ENCODE results near the gene NUP188.

The NUP188 gene

DNA sequence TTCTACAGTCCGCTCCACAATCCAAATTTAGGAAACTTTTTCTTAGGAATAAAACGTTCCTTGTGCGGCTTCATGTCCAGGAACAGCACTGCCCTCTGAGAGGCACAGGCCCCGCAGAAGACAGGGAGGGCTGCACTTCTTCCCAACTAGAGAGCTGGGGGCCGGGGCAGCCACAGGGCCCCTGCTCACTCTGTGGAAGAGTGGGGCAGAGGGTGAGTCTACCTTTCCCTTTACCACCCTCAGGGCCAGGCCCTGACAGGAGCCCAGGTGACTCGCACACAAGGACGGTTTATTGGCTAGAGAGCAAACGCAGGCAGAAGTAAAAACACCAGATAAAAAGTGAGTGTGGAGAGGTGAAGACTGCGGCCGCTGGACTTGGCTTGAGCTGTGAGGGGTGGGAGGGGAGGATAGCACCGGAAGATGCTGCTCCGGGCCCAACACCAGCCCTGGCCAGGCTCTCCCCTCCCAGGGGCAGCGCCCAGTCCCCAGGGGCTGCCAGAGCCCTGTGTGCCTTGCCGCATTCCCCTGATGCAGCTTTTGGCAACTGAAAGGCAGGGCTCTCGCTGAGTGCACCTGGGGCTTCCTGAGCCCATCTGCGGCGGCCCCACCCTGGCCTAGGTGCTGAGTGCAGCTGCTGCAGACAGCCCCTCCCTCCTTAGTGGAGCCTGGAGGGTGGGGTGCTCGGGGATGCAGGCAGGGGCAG is 60.4 kb downstream of the NUP188 start:
- DNase-seq = no peak

DNA sequence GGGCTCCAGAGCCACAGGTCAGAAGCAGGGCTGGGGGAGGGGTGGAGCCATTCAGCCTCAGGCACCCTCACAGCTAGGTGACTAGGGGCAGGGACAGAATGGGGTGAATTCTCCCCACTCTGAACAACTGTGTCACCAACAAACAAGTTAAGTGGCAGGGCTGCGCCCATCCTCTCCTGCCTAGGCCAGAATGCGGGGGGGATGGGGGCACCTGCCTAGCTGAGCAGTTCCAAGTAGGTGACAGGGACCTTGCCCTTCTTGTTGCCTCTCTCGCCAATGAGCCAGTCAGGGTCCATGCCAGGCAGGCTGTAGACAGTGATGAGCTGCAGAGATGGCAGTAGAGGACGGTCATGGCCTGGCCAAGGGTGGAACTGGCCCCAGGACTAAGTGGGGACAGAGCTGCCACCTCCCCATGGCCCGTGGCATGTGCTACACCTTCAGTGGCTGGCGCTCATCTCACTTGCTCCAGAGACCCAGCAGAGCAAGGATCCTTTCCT is 61.0 kb downstream of the NUP188 start:
- no peak for DNase-seq

DNA sequence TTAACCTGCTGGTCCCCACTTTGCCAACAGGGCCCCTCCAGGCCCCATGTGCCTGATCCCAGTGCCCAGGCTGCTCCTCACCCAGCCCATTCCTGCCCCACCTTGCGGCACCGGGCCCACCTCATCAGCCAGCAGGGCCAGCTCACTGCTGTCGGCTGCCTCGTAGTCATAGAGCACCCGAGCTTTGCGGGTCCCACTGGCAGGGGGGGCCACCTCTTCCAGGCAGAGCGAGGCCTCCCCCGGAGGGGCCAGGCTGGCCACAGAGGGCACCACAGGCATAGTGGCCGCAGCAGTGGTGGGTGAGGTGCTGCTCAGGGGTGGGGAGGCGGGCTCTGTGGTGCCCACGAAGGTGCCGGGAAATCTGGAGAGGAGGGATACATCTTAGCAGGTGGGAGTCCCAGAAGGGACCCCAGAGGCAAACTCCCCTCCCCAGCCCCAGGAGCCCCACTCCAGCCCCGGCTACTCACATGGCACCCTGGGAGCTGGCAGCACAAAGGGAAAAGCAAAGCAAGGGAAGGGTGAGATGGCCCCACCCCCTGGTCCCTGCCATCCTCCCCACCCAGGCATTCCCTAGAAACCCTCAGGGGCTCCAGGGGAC is 61.6 kb downstream of the NUP188 start:
- DNase-seq = no peak

DNA sequence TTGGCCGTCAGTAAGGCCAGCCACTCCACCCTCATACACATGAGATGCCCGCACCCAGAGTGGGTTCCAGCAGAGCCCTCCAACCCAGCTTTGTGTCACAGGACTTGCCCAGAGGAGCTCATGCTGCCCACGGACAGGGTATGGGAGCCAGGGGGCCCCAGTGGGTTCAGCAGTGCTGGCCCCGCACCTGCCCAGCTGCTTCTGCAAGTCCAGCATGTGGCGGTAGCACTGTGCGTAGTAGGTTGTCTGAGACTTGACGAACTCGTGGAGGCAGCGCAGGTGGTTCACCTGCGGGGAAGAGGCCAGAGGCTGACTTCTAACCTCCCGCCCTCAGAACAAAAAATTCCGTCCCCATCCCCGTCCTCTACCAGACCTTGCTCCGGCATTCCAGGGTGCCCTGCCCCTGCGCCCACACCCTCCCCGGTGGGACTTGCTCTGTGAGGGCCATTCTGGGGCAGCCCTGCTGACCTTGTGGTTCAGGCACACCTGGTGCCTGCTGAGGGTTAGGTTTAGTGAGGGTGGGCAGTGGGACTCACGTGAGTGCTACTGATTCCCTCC is 62.2 kb downstream of the NUP188 start:
- no peak for DNase-seq

DNA sequence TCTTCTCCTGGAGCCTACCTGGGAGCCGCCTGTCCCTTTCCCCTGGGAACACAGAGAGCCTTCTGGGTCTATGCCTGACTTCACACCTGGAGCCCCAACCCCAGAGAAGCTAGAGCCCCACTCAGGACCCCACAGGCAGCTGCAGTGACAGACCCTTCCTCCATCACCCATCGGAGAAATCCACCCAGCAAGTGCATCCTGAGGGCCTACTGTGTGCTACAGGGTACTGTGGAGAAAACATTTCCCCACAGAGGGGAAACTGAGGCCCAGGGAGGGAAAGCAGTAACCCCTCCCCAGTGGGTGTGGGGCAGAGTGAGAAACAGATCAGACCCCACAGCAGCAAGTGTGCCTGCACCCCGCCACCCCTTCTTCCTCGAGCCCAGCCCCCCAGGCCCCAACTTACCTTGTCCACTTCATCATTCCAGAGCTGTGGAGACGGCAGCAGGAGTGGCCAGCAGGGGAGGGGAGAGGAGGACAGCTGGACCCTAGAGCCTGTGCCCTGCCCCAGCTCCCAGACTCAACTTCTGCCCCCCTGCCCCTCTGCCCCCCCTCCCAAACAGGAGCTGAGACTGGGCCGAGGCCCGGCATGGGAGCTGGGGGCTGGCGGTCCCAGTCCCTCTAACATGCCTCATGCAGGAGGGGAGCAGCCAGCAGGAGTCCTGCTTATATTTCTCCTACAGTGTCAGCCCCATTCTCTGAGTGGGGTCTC is 62.9 kb downstream of the NUP188 start:
- DNase-seq = no peak

DNA sequence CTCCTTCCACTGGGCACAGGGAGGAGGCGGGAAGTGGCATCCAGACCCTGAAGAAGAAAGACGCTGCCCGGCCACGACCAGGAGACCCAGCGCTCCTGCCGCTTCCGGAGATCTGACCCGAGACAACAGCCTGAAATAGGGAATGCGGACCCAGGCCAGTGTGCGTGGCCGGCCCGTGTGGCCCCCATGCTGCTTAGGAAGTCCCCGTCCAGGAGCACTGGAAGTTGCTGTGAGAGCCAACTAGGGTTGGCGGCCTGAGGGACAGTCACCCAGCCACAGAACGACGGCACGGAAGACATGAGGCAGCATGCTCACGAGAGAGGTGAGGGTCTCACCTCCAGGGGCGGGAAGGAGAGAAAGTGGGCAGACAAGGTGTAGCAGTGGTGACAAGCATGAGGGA is 63.7 kb downstream of the NUP188 start:
- DNase-seq = no peak

DNA sequence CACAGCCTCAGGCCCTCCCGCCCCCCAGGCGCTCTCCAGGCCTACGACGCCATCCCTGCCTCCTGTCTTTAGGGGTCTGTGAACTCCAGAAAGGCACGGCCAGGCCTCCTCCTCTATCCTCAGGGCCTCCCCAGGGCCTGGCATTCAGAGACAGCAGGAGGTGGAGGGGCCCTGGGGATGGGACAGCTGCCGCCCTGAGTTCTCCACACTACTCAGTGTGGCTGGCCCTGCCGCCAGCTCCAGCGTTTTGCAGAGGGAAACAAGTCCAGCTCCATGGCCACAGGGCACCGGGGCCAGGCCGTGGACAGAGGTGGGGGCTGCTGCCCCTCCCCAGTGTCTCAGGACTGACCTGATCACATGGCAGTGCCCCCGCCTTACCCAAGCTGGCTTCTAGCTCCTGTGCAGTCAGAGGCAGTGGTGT is 64.3 kb downstream of the NUP188 start:
- no peak for DNase-seq

DNA sequence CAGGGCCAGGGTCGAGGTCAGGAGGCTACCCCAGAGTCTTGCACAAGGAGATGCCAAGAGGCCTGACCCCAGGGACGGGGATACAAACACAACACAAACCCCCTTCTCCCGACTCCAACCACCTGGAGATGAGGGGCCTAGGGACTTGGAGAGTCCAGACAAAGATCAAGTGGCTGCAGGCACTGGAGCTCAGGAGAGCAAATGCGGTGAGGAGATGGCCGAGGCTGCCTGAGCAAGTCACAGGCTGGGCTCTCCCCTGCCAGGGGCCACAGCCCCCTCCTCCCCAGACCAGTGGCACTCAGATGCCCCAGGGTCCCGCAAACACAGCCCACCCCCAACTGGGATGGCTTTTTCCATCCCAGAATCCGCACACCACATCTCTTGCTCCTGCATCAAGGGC is 64.8 kb downstream of the NUP188 start:
- DNase-seq = no peak

DNA sequence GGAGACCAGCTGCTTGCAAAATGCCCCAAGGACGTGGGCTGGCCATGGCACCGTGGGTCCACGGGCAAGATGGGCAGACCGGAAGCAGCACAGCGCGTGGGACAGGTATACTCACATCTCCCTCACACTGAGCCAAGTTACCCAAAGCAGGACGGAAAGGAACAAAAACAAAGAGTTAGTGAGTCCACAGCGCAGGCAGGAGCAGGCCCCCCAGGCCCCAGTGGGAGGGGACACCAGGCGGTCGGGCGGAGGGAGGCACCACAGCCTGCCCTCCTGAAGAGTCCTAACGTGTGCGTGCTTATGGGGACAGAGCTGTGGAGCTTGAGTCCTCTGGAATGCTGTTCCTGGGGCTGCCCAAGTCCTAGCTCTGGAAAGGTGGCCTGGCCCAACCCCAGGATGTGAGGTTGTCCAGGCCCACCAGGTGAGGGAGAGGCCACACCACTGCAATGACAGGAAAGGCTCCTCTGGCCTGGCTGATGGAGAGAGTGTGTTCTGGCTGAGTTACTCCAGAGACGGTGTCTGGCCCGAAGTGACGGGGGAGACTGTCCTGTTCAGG is 65.5 kb downstream of the NUP188 start:
- DNase-seq = no peak

DNA sequence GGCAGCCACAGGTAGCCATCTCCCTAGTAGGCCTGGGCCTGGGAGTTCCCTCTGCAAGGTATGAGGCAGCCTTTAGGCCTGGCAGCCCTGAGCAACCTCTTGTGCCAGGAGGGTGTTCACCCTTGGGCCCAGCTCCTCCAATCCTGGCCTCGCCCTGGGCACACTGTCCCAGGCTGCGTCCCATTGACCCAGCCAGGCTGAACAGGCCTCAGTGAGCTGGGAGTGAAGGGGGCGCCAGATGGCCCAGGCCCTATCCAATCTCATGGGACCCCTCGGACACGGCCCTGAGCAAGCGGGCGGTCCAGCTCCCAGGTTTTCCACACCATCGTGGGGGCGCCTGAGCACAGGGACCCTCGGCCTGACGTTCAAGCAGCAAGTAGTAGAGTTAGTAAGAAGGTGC is 66.2 kb downstream of the NUP188 start:
- no peak for DNase-seq

DNA sequence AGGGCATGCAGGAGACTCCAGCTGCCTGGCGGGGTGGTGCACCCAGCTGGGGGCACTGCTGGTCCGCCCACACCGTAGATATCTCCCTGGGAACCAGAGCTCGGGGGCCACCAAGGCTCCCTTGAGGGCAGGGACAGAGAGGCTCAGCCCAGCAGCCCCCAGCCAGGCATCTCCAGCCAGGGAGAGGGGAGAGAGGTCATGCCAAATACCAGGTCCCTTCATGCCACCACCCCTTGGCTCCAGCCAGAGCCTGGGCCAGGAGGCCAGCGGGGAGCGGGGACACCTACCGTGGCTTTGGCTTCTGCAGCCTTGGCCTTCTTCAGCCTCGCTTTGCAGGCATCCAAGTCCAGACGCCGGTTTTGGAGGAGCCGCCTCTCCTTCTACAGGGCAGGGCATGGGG is 66.6 kb downstream of the NUP188 start:
- DNase-seq = no peak

DNA sequence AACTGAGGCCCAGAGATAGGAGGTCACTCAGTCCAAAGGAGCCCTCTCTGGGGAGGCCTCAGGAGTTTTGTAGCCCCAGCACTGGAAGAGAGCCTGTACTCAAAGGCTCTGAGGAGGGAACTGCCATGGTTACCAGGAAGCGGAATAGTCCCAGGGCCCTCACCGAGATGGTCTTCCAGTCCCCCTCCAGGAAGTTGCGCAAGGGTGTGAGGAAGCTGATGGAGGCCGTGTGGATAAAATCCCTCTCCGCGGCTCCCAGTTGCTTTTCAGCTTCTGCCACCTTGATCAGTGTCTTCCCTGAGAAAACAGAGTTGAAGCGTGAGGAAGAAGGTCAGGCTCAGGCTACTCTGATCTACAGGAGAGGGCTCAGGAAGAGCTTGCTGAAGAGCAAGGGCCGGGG is 67.1 kb downstream of the NUP188 start:
- no peak for DNase-seq

DNA sequence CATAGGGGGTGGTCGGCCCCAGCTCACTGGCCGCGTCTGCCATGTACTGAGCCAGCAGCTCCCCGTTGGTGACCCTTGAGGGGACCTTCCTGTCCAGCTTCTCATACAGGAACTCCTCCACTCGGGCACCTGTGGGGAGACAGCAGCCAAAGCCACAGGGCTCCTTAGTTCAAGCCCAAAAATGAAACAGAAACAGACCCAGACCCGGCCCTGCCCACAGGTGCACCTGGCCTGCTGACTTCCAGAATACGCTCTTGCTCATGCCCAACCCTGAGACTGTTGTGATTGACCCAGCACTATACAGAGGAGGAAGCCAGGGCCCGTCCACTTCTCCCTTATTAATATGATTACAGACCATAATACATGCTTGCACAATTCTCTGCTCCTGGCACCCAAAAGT is 73.6 kb downstream of the NUP188 start:
- no peak for DNase-seq

DNA sequence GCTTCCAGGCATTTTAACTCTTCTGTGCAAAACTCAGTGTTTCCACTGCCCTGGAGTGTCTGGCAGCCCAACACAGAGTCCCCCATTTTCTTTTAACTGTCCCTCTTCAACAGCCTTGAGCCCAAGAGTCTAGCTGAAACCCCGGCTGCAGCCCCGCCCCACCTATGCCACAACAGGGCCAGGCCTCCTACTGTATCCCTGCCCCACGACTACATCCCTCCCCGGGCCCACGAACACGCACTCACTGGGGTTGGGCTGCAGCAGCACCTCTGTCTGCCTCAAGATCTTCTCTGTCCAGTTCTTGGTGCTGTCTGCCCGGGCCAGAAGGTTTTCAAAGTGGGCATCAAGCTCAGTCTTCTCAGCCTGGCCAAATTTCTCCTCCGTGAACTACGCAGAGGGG is 74.5 kb downstream of the NUP188 start:
- no peak for DNase-seq

DNA sequence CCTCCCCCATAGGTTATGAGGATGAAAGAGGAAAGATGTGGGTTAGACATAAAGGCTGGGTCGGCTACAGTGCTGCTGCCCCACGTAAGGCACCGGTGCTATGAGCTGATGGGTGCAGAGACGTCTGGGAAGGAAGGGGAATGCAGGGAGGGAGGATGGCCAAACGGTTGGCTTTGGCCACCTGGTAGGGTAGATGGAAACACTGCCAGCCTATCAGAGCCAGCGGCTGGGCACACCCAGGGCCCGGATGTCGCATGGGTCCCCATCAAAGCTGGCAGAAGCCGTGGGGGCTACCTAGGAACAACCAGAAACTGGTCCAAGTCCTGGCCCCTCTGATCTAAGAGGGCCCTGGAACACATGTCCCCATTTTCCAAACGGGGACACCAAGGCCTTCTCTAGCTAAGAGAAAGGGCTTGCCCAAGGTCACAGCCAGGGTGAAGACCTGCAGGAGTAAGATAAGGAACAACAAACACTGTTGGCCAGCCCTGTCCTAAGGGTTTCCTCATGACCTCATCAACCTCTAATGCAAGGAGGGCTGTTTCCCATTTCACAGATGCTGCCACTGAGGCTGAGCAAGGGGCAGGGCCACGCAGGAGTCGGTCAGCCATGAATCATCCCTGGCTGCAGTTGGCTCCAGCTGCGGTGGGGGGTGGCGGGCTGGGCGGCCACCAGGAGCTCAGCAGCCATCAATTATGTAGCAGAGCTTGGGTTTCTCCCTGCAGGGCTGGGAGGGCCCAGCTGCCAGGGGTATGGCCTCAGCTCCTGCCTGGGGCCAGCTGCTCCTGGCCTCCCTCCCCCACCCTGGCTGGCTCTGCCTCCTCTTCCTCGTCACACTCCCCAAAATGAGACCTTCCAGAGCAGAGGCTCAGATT is 75.8 kb downstream of the NUP188 start:
- DNase-seq = no peak

DNA sequence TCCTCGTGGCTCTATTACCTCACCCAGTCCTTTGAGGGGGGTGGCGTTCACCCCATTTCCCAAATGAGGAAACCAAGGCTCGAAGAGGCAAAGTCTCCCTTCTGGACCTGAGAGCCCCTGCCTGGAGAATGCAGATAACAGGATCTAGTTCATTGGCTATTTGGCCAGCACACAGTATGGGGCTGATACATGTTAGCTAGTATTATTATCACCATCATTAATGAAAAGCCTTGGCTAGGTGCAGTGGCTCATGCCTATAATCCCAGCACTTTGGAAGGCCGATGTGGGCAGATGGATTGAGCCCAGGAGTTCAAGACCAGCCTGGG is 76.4 kb downstream of the NUP188 start:
- DNase-seq = no peak

DNA sequence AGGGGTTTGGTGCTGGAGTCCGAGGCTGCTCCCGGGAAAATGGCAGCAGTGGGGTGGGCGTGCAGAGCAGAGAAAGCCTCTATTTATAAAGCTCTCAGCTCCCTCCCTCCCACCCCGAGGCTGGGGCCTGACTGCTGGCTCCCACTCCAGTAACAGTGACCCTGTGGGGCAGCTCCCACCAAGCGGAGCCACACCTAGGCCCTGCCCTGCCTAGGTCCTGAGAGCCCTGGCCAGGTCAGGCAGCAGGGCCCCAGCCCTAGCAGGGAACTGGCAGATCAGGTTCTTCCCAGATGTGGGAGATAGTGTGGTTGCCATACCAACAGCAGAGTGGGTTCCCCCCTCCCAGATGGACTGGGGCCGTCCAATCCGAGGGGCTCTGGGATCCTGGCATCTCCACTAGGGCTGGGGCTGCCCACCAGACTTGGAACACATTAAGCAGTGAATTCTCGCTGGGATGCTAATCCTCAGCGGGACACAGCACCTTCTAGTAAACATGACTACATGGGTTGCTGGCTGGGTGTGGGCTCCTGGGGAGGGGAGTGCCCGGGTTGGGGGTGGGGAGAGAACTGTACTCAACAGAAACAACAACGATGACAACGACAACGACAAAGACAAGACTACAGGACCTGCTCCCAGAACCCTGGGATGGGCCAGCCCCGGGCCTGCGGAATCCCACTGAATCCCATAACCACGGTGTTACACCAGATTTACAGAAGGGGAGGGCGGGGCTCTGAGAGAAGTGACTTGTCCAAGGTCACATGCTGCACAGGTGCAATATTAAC is 79.1 kb downstream of the NUP188 start:
- no peak for DNase-seq

DNA sequence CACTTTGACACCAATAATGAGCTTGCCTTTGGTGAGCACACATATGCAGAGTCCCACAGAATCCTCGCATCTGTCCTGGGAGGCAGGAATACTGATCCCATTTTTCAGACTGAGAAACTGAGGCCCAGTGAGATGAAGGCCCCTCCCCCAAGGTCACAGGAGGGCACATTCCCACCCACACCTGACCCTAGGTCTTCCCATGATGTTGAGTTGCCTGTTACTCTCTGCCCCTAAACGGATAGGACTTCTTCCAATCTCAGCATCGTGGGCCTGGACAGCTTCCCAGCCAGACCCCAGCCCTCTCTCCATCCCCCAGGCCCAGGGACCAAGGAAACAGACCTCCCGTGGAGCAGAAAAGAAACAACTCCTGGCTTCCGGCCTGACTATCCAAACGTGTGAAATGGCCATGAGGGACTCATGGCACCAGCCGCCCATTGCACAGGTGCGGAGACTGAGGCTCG is 79.8 kb downstream of the NUP188 start:
- no peak for DNase-seq

DNA sequence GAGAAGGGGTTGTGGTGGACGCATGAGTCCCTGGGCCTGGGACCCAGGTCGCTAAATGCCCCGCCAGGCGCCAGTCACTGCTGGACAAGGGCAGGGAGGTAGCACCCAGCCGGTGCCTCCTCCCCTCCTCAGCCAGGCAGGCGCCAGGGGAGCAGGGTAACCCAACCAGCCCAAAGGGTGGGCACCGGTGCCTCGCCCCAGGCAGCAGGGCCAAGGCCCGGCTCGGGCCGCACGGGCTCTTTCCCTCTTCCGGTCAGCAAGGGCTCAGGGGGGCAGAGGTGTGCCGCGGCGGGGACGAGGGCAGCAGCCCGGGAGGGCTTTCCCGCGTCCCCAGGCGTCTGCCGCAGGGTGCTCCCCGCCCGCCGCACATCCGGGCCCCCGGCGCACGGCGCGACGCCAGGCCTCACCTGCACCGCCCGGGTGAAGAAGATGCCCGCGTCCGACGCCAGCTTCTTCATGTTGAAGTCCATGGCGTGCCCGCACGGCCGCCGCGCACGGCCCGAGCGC is 80.2 kb downstream of the NUP188 start:
- DNase-seq = no peak

DNA sequence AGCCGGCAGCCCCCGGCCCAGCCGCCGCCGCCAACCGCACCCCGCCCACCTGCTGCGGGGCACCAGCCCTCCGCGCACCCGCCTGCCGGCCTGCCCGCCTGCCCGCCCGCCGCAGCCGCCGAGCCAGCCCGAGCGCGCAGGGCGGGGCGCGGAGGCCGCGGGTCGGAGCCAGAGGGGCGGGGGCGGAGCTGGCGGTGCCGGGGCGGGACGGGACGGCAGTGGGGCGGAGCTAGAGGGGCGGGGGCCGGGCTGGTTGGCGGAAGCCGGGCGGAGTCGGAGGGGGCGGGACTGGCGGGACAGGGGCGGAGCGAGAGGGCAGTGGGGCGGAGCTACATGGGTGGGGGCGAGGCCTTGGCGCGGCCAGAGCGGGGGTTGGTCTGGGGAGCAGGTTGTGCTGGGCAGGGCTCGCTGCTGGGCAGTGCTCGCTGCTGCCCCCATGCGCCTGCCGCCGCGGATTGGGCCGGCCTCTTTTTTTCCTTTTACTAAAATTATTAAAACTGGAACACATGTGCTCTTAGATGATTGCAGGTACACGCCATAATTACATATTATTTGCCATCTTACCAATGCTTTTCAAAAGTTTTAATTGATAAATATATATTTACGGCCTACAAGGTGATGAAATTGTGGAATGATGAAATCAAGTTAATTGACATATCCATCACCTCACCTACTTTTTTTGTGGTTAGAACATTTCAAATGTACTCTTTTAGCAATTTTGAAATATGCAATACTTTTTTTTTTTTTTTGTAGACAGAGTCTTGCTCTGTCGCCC is 80.9 kb downstream of the NUP188 start, which contains the start of gene SH3GLB2:
Gene SH3GLB2 (minus strand): TSS at position 140 of the 775 bp plus-strand sequence. CDS start 177 bp downstream, outside the sequence.
- DNase-seq = no peak

DNA sequence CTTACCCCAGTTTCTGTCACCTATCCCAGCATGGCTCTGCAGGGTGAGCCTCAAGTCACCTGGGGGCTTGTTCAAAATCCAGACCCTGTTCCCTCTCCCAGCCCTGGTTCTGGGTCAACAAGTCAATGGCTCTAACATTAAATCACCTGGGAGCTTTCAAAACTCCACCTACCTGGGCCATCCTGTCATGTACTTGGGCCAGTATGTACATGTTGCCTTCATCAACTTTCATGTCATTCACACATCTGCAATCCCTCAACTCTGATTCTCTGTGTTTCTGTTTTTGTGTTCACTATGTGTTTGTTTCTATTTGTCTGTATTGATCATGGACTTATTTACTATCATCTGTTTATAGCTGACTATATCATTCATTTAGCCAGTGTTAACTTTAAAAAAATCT is 82.7 kb downstream of the NUP188 start:
- DNase-seq = no peak

Measured in SIG-M5 (cell line).